Calu3 (cell line): ENCODE data around the gene RHBG. TPM values are rescaled to one million over a fixed set of nuclear protein-coding genes. Genes with fewer than 3 reads are reported as not detected.

Experiments
- BruUV-seq: library from RNA; stranded (reverse); fragments of 400-500 nt; replicated peaks from 2 replicates; lab custom pipeline; 2021; lab: Mats Ljungman, UMichigan
- CTCF ChIA-PET: fragments of 300-600 bp; sonication (Branson Sonifier 250); formaldehyde crosslinking; loops from one replicate; lab custom pipeline; 2022; ENCODE audit warnings: antibody characterized with exemption; lab: Charles Lee
- DNase-seq: peaks from one replicate; pipeline ENCODE4 v3.0.0; 2022
- H3K27ac Mint-ChIP-seq: one replicate; pipeline ENCODE4 v1.8.0; 2022; ENCODE audit warnings: mixed read lengths; ENCODE audit not compliant: unreplicated experiment
- H3K27me3 Mint-ChIP-seq: one replicate; pipeline ENCODE4 v1.8.0; 2022; ENCODE audit warnings: mixed read lengths; ENCODE audit not compliant: unreplicated experiment
- H3K36me3 Mint-ChIP-seq: one replicate; pipeline ENCODE4 v1.8.0; 2022; ENCODE audit warnings: mild to moderate bottlenecking, moderate library complexity, mixed read lengths; ENCODE audit not compliant: insufficient read depth, unreplicated experiment
- H3K4me1 Mint-ChIP-seq: one replicate; pipeline ENCODE4 v1.8.0; 2022; ENCODE audit warnings: mild to moderate bottlenecking, low read depth, mixed read lengths; ENCODE audit not compliant: unreplicated experiment
- H3K4me3 Mint-ChIP-seq: one replicate; pipeline ENCODE4 v1.8.0; 2022; ENCODE audit warnings: mild to moderate bottlenecking, low read depth, moderate library complexity, mixed read lengths; ENCODE audit not compliant: unreplicated experiment
- H3K9me3 Mint-ChIP-seq: one replicate; pipeline ENCODE4 v1.8.0; 2022; ENCODE audit warnings: low read depth, mixed read lengths; ENCODE audit not compliant: unreplicated experiment
- CTCF ChIP-seq: fragments of 200-600 bp; IDR thresholded peaks from one replicate; pipeline ENCODE4 v1.8.0; 2022; ENCODE audit warnings: antibody characterized with exemption; ENCODE audit not compliant: unreplicated experiment
- intact Hi-C: fragments of 100-400 bp; cut with micrococcal nuclease; formaldehyde crosslinking; loops from one replicate; pipeline ENCODE4 v1.10.0; 2022; ENCODE audit not compliant: unreplicated experiment
- total RNA-seq: library from RNA; stranded (reverse); gene quantifications from 2 replicates; pipeline ENCODE4 v1.2.3, GENCODE V29; 2022

Gene RHBG
- total RNA-seq, 1 experiment from 2014 or later, result 0.26 TPM

- peak overlapping the region; percentile 98 for H3K4me3 Mint-ChIP-seq
- peak; percentile 27 for DNase-seq
- no peaks in the 10 kb centered on the region for H3K27me3 Mint-ChIP-seq
- peaks cover 25% of the 10 kb centered on the region for H3K4me1 Mint-ChIP-seq
- CTCF ChIA-PET, result interaction anchor here (0.6 to 0.7 kb wide), 2 partner anchors 274 to 433 kb away, joined by 5 to 7 read pairs; no protein-coding TSS in a partner anchor
- intact Hi-C loops, result loop anchor here (5.0 kb wide), 1 partner anchor 54 kb away; the partner anchor contains the start of genes SMG5 and TMEM79
- BruUV-seq, result no TSS peak
- peaks cover 81% of the 10 kb centered on the region for H3K36me3 Mint-ChIP-seq
- H3K9me3 Mint-ChIP-seq, result no peaks in the 10 kb centered on the region
- H3K27ac Mint-ChIP-seq, result no peak overlapping the region
- TF ChIP-seq CTCF, result no peak
Observed at GRCh38 chr1:156336242-156336641, 32.8 kb upstream of the RHBG start.

GRCh38 chr1:156337052-156337887 is 31.7 kb upstream of the RHBG start:
- intact Hi-C loops, result loop anchor here (5.0 kb wide), 1 partner anchor 55 kb away; the partner anchor contains the start of genes SMG5 and TMEM79
- BruUV-seq, result TSS peak; percentile 40
- CTCF ChIA-PET, result interaction anchor here (0.5 to 1.2 kb wide), 7 partner anchors 15 to 275 kb away, joined by 3 to 5 read pairs (median 4); partner anchors contain the start of gene SMG5

GRCh38 chr1:156337888-156338179 is 31.2 kb upstream of the RHBG start:
- peaks cover 4% of the 10 kb centered on the region for H3K27me3 Mint-ChIP-seq
- H3K36me3 Mint-ChIP-seq, result peaks cover 65% of the 10 kb centered on the region
- intact Hi-C loops, result loop anchor here (5.0 kb wide), 1 partner anchor 56 kb away; the partner anchor contains the start of genes SMG5 and TMEM79
- H3K9me3 Mint-ChIP-seq, result no peaks in the 10 kb centered on the region
- peaks cover 25% of the 10 kb centered on the region for H3K4me1 Mint-ChIP-seq
- TF ChIP-seq CTCF, result no peak
- DNase-seq, result no peak
- no TSS peak for BruUV-seq
- H3K27ac Mint-ChIP-seq, result peak overlapping the region; percentile 94
- peak overlapping the region; percentile 98 for H3K4me3 Mint-ChIP-seq
- CTCF ChIA-PET, result interaction anchor here (0.6 to 1.2 kb wide), 7 partner anchors 15 to 279 kb away, joined by 3 to 4 read pairs (median 4); partner anchors contain the start of gene SMG5

More at GRCh38 chr1:156337052-156337887, 31.7 kb upstream of the RHBG start:
- H3K27ac Mint-ChIP-seq, result peak overlapping the region; percentile 94
- peaks cover 25% of the 10 kb centered on the region for H3K4me1 Mint-ChIP-seq
- H3K36me3 Mint-ChIP-seq, result peaks cover 71% of the 10 kb centered on the region
- H3K27me3 Mint-ChIP-seq, result no peaks in the 10 kb centered on the region
- DNase-seq, result no peak
- H3K9me3 Mint-ChIP-seq, result no peaks in the 10 kb centered on the region
- H3K4me3 Mint-ChIP-seq, result peak overlapping the region; percentile 98
- TF ChIP-seq CTCF, result no peak

GRCh38 chr1:156338180-156338976 is 30.6 kb upstream of the RHBG start, which contains the start of the genes CCT3 and TSACC:
CCT3 (minus strand) TSS chr1:156338292; CDS start chr1:156338184, 108 bp downstream.
TSACC (plus strand) TSS chr1:156338526; CDS start chr1:156339758, 1,232 bp downstream.
- H3K27me3 Mint-ChIP-seq, result peaks cover 9% of the 10 kb centered on the region
- intact Hi-C loops, result loop anchor here (5.0 kb wide), 1 partner anchor 56 kb away; the partner anchor contains the start of genes SMG5 and TMEM79
- BruUV-seq, result no TSS peak
- H3K36me3 Mint-ChIP-seq, result peaks cover 62% of the 10 kb centered on the region
- H3K4me3 Mint-ChIP-seq, result peak within 1 kb of the TSS; percentile 98
- H3K4me1 Mint-ChIP-seq, result peaks cover 25% of the 10 kb centered on the region
- no peak for TF ChIP-seq CTCF
- CTCF ChIA-PET, result interaction anchor here (0.6 to 1.2 kb wide), 7 partner anchors 16 to 278 kb away, joined by 3 to 4 read pairs (median 4); partner anchors contain the start of gene SMG5
- no peaks in the 10 kb centered on the region for H3K9me3 Mint-ChIP-seq
- H3K27ac Mint-ChIP-seq, result peak within 1 kb of the TSS; percentile 94
- peak; percentile 100 for DNase-seq
